ENCODE data around the gene PCDHA2. TPM values are rescaled to one million over a fixed set of nuclear protein-coding genes. Genes with fewer than 3 reads are reported as not detected.
"Not testable (repeated sequence)": the region's sequence is repeated elsewhere in the genome, so short reads cannot be mapped to it uniquely, and the experiment has no call there.

Gene PCDHA2
- total RNA-seq: not detected

DNA sequence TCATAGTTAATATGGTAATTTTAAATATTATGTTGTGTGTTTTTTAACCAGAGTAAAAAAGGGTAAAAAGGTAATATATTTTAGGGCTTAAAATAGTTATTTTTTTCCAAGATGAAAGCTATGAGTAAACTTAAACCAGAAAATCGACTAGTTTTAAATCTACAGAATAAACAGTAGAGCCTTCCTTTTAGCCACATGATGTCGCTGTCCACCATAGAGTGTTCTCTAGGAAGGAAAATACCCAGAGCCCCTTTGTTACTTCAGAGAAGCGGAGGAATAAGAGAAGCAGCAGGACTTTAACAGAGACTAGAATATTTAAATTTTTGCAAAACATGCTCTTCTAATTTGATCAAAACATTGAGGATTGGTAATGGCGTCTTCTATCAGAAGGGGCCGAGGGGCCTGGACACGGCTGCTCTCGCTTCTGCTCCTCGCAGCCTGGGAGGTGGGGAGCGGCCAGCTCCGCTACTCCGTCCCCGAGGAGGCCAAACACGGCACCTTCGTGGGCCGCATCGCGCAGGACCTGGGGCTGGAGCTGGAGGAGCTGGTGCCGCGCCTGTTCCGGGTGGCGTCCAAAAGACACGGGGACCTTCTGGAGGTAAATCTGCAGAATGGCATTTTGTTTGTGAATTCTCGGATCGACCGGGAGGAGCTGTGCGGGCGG, at the start of gene PCDHA2:
TSS of gene PCDHA2 (plus strand) at position 258 of the 664 bp plus-strand sequence.
- POLR2A ChIA-PET: no interaction called here
- no peak within 1 kb of the TSS for H3K27ac Mint-ChIP-seq
- no peak within 1 kb of the TSS for H3K4me3 Mint-ChIP-seq
- ATAC-seq: no peak
- no peaks in the 10 kb centered on the region for H3K4me1 Mint-ChIP-seq (ENCODE audit: low read depth)
- peaks cover 13% of the 10 kb centered on the region for H3K9me3 Mint-ChIP-seq (ENCODE audit: insufficient read depth)
- H3K27me3 Mint-ChIP-seq (ENCODE audit: low read depth): no peaks in the 10 kb centered on the region
- no peak for DNase-seq
- CTCF ChIA-PET: interaction anchor here (1.3 kb wide), 1 partner anchor 11 kb away, joined by 3 read pairs; no protein-coding TSS in a partner anchor
- peaks cover 1% of the 10 kb centered on the region for H3K36me3 Mint-ChIP-seq (ENCODE audit: low read depth)

DNA sequence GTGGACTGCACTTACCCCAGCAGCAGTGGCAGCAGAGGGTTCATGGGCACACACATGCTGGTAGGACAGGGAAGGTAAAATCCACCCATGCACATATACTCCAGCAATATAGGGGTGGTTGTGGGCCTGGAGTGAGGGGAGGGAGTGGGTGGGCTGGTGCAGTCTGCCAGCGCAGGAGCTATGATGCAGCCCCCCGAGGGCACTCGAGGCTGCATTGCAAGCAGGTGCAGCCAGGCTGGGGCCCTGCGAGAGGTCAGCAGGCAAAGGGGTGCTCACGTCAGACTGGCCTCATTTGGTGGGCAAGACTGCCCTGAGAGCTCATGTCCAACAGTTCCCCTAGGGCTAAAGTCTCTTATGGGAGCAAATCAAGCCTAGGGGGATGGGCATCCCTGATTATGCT, 41.1 kb upstream of the PCDHA2 start:
- H3K9me3 Mint-ChIP-seq (ENCODE audit: insufficient read depth): peaks cover 44% of the 10 kb centered on the region
- CTCF ChIA-PET: no interaction called here
- POLR2A ChIA-PET: no interaction called here
- H3K27ac Mint-ChIP-seq: no peak overlapping the region
- ATAC-seq (no peak), DNase-seq (no peak)
- no peak overlapping the region for H3K4me3 Mint-ChIP-seq
- H3K36me3 Mint-ChIP-seq (ENCODE audit: low read depth): no peaks in the 10 kb centered on the region
- H3K4me1 Mint-ChIP-seq (ENCODE audit: low read depth): no peaks in the 10 kb centered on the region
- no peaks in the 10 kb centered on the region for H3K27me3 Mint-ChIP-seq (ENCODE audit: low read depth)

DNA sequence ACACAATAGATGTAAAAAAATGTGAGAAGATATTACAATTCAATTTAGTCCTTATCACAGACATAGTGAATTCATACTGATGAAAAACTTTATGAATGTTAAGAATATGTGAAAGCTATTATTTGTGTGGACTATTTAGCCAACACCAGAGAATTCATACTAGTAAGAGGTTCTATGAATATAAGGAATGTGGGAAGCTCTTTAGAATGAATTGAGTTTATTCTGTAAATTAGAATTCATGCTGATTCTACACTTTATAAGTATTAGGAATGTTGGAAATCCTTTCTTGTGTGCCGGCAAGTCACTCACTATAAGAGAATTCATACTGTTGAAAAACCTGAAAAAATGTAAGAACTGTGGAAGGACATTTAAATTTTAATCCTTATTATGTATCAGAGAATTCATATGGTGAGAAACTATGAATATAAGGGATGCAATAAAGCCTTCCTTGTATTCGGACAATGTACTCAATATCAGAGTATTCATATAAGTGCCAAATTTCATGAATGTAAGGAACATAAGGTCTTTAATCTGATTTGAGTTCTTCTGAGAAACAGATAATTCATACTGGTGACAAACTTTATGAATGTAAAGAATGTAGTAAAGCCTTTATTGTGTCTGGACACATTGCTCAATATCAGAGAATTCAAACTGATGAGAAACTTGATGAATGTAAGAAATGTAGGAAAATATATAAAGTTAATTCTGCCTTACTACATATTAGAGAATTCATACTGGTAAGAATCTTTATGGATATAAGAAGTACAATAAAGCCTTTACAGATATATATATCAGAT, 30.3 kb upstream of the PCDHA2 start:
- no peak for DNase-seq
- CTCF ChIA-PET: no interaction called here
- POLR2A ChIA-PET: no interaction called here
- no peak overlapping the region for H3K4me3 Mint-ChIP-seq
- ATAC-seq: no peak
- H3K36me3 Mint-ChIP-seq (ENCODE audit: low read depth): peaks cover 6% of the 10 kb centered on the region
- H3K27me3 Mint-ChIP-seq (ENCODE audit: low read depth): no peaks in the 10 kb centered on the region
- peaks cover 59% of the 10 kb centered on the region for H3K9me3 Mint-ChIP-seq (ENCODE audit: insufficient read depth)
- no peaks in the 10 kb centered on the region for H3K4me1 Mint-ChIP-seq (ENCODE audit: low read depth)
- H3K27ac Mint-ChIP-seq: no peak overlapping the region

DNA sequence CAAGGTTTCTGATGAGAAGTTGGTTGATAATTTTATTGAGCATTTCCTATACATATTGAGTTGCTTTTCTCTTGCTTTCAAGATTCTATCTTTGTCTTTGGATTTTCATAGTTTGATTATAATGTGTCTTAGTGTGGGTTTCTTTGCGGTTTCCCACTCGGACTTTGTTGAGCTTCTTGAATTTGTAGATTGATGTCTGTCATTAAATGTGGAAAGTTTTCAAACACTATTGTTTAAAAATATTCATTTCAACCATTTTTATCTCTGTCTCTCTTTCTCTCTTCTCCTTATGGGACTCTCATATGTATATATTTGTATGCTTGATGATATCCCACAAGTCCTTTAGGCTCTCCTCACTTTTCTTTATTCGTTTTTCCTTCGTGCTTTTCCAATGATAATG, 27.2 kb upstream of the PCDHA2 start:
- Mint-ChIP-seq H3K9me3 (ENCODE audit: insufficient read depth) (peaks cover 68% of the 10 kb centered on the region), H3K27ac (no peak overlapping the region), H3K4me3 (no peak overlapping the region), H3K4me1 (ENCODE audit: low read depth) (no peaks in the 10 kb centered on the region), H3K27me3 (ENCODE audit: low read depth) (no peaks in the 10 kb centered on the region), H3K36me3 (ENCODE audit: low read depth) (peaks cover 4% of the 10 kb centered on the region)
- ChIA-PET CTCF (no interaction called here), POLR2A (no interaction called here)
- DNase-seq: no peak
- ATAC-seq: no peak

DNA sequence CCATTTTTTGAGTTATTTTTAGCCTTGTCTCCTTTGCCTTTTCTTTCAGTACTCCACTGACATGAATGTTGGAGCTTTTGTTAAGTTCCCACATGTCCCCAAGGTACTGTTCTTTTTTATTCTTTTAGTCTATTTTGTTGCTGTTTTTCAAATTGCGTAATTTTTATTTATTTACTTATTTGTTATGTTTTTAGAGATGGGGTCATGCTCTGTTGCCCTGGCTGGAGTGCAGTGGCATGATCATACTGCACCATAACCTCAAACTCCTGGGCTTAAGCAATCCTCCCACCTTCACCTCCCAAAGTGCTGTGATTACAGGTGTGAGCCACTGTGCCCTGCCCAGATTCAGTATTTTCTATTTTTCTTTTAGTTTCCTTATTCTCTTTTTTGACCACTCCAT, 14.1 kb upstream of the PCDHA2 start:
- ChIA-PET CTCF (no interaction called here), POLR2A (no interaction called here)
- Mint-ChIP-seq H3K9me3 (ENCODE audit: insufficient read depth) (peaks cover 35% of the 10 kb centered on the region), H3K36me3 (ENCODE audit: low read depth) (no peaks in the 10 kb centered on the region), H3K4me1 (ENCODE audit: low read depth) (no peaks in the 10 kb centered on the region), H3K27ac (no peak overlapping the region), H3K4me3 (no peak overlapping the region), H3K27me3 (ENCODE audit: low read depth) (no peaks in the 10 kb centered on the region)
- no peak for ATAC-seq
- no peak for DNase-seq

DNA sequence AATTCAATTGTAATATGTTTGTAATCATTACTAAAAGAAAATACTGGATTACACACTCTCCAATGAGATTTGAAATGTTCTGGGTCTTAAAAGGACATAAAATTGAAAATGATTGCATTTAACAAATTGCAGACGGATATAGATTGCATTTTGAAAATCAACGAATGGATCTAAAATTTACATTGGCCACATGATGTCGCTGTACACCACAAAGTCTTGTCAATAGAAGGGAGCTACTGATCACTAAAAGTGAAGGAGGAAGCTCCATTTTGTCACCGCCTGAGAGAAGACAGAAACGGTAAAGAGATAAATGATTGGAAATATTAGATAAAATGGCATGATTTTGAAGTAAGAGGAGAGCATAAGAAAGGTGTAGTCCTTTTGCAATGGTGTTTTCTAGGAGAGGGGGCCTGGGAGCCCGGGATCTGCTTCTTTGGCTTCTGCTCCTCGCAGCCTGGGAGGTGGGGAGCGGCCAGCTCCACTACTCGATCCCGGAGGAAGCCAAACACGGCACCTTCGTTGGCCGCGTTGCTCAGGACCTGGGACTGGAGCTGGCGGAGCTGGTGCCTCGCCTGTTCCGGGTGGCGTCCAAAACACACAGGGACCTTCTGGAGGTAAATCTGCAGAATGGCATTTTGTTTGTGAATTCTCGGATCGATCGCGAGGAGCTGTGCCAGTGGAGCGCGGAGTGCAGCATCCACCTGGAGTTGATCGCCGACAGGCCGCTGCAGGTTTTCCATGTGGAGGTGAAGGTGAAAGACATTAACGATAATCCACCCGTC, 8.6 kb upstream of the PCDHA2 start, which contains the start of gene PCDHA1:
TSS of gene PCDHA1 (plus strand) at position 236 of the 782 bp plus-strand sequence.
- peaks cover 6% of the 10 kb centered on the region for H3K36me3 Mint-ChIP-seq (ENCODE audit: low read depth)

DNA sequence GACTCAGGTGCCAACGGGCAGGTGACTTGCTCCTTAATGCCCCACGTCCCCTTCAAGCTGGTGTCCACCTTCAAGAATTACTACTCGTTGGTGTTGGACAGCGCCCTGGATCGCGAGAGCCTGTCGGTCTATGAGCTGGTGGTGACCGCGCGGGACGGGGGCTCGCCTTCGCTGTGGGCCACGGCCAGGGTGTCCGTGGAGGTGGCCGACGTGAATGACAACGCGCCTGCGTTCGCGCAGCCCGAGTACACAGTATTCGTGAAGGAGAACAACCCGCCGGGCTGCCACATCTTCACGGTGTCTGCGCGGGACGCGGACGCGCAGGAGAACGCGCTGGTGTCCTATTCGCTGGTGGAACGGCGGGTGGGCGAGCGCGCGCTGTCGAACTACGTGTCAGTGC, 7.2 kb upstream of the PCDHA2 start:
- H3K27ac Mint-ChIP-seq; POLR2A ChIA-PET; CTCF ChIA-PET; DNase-seq; H3K27me3 Mint-ChIP-seq (ENCODE audit: low read depth); ATAC-seq; H3K36me3 Mint-ChIP-seq (ENCODE audit: low read depth); H3K4me3 Mint-ChIP-seq; H3K4me1 Mint-ChIP-seq (ENCODE audit: low read depth): not testable (repeated sequence)
- H3K9me3 Mint-ChIP-seq (ENCODE audit: insufficient read depth): peaks cover 37% of the 10 kb centered on the region

More for the DNA sequence above, 8.6 kb upstream of the PCDHA2 start, which contains the start of gene PCDHA1:
- ATAC-seq: no peak
- ChIA-PET CTCF (interaction anchor here (2.0 kb wide), 1 partner anchor 55 kb away, joined by 6 read pairs; the partner anchor contains the start of gene PCDHA8), POLR2A (no interaction called here)
- peak within 1 kb of the TSS; percentile 5 for H3K4me3 Mint-ChIP-seq
- H3K27me3 Mint-ChIP-seq (ENCODE audit: low read depth): peaks cover 3% of the 10 kb centered on the region
- peaks cover 1% of the 10 kb centered on the region for H3K4me1 Mint-ChIP-seq (ENCODE audit: low read depth)
- peaks cover 37% of the 10 kb centered on the region for H3K9me3 Mint-ChIP-seq (ENCODE audit: insufficient read depth)
- no peak for DNase-seq
- H3K27ac Mint-ChIP-seq: no peak within 1 kb of the TSS

DNA sequence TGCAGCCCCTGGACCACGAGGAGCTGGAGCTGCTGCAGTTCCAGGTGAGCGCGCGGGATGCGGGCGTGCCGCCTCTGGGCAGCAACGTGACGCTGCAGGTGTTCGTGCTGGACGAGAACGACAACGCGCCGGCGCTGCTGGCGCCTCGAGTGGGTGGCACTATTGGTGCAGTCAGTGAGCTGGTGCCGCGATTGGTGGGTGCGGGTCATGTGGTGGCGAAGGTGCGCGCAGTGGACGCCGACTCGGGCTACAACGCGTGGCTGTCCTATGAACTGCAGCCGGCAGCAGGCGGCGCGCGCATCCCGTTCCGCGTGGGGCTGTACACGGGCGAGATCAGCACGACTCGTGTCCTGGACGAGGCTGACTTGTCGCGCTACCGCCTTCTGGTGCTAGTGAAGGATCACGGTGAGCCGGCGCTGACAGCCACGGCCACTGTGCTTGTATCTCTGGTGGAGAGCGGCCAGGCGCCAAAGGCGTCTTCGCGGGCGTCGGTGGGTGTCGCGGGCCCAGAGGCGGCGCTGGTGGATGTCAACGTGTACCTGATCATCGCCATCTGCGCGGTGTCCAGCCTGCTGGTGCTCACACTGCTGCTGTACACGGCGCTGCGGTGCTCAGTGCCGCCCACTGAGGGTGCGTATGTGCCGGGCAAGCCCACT, 6.7 kb upstream of the PCDHA2 start:
- CTCF ChIA-PET; H3K36me3 Mint-ChIP-seq (ENCODE audit: low read depth); DNase-seq; H3K27ac Mint-ChIP-seq; H3K4me1 Mint-ChIP-seq (ENCODE audit: low read depth); H3K4me3 Mint-ChIP-seq; H3K27me3 Mint-ChIP-seq (ENCODE audit: low read depth); POLR2A ChIA-PET; ATAC-seq: not testable (repeated sequence)
- peaks cover 37% of the 10 kb centered on the region for H3K9me3 Mint-ChIP-seq (ENCODE audit: insufficient read depth)

DNA sequence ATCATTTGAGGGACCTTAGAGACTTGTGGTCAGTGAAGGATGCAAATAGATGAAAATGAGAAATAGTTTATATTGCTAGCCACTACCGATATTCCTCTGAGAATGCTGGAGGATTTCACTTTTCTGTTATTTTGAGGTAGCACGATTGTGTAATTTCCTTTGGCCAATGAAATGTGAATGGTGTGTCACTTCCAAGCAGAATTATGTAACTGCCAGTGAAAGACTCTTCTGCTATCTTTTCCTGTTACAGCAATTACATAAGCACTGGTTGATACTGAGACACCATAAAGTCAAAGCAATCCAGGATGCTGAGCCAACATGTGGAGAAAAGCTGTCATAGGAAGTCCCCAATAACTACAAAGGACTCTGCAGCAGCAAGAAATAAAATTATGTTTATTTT, 3.6 kb upstream of the PCDHA2 start:
- ChIA-PET CTCF (no interaction called here), POLR2A (no interaction called here)
- H3K27me3 Mint-ChIP-seq (ENCODE audit: low read depth): peaks cover 3% of the 10 kb centered on the region
- H3K36me3 Mint-ChIP-seq (ENCODE audit: low read depth): peaks cover 5% of the 10 kb centered on the region
- H3K4me1 Mint-ChIP-seq (ENCODE audit: low read depth): no peaks in the 10 kb centered on the region
- DNase-seq (no peak), ATAC-seq (no peak)
- peaks cover 29% of the 10 kb centered on the region for H3K9me3 Mint-ChIP-seq (ENCODE audit: insufficient read depth)
- H3K27ac Mint-ChIP-seq: no peak overlapping the region
- H3K4me3 Mint-ChIP-seq: no peak overlapping the region

DNA sequence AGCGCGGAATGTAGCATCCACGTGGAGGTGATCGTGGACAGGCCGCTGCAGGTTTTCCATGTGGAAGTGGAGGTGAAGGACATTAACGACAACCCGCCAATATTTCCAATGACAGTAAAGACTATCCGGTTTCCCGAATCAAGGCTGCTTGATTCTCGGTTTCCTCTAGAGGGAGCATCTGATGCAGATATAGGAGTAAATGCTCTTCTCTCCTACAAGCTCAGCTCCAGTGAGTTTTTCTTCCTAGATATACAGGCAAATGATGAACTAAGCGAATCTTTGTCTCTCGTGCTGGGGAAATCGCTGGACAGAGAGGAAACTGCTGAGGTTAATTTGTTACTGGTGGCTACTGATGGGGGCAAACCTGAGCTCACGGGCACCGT, 598 bp downstream of the PCDHA2 start:
- POLR2A ChIA-PET: interaction anchor here (0.6 kb wide), 1 partner anchor 20 kb away, joined by 3 read pairs; no protein-coding TSS in a partner anchor
- no peak for DNase-seq
- Mint-ChIP-seq H3K4me1 (ENCODE audit: low read depth) (no peaks in the 10 kb centered on the region), H3K27ac (no peak overlapping the region), H3K27me3 (ENCODE audit: low read depth) (no peaks in the 10 kb centered on the region), H3K4me3 (no peak overlapping the region), H3K9me3 (ENCODE audit: insufficient read depth) (peaks cover 11% of the 10 kb centered on the region), H3K36me3 (ENCODE audit: low read depth) (peaks cover 1% of the 10 kb centered on the region)
- no peak for ATAC-seq
- CTCF ChIA-PET: interaction anchor here (1.3 kb wide), 1 partner anchor 11 kb away, joined by 3 read pairs; no protein-coding TSS in a partner anchor

DNA sequence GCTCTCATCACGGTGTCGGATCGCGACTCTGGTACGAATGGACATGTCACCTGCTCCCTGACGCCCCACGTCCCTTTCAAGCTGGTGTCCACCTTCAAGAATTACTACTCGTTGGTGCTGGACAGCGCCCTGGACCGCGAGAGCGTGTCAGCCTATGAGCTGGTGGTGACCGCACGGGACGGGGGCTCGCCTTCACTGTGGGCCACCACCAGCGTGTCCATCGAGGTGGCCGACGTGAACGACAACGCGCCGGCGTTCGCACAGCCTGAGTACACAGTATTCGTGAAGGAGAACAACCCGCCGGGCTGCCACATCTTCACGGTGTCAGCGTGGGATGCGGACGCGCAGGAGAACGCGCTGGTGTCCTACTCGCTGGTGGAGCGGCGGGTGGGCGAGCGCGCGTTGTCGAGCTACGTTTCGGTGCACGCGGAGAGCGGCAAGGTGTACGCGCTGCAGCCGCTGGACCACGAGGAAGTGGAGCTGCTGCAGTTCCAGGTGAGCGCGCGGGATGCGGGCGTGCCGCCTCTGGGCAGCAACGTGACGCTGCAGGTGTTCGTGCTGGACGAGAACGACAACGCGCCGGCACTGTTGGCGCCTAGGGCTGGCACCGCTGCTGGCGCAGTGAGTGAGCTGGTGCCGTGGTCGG, 1.5 kb downstream of the PCDHA2 start:
- H3K27me3 Mint-ChIP-seq (ENCODE audit: low read depth); CTCF ChIA-PET; DNase-seq; H3K4me3 Mint-ChIP-seq; H3K36me3 Mint-ChIP-seq (ENCODE audit: low read depth); H3K27ac Mint-ChIP-seq; H3K4me1 Mint-ChIP-seq (ENCODE audit: low read depth); ATAC-seq: not testable (repeated sequence)
- POLR2A ChIA-PET: interaction anchor here (0.6 kb wide), 2 partner anchors 19 to 411 kb away, joined by 3 read pairs; no protein-coding TSS in a partner anchor
- peaks cover 14% of the 10 kb centered on the region for H3K9me3 Mint-ChIP-seq (ENCODE audit: insufficient read depth)

All from activated CD8-positive, alpha-beta T cell treated with anti-CD3 and anti-CD28 coated beads, Interleukin-2, amount 10 ng/mL, durations not matched to agents 7 days and 5 days (primary cell).